SK-MEL-5 (cell line): Measurements from ENCODE around the gene PZP. TPM values are rescaled to one million over a fixed set of nuclear protein-coding genes. Genes with fewer than 3 reads are reported as not detected.
"Not testable (repeated sequence)": the region's sequence is repeated elsewhere in the genome, so short reads cannot be mapped to it uniquely, and the experiment has no call there.

Experiments used
- DNase-seq: peaks from one replicate; pipeline ENCODE4 v3.0.0-alpha.2; 2016; ENCODE audit warnings: low read depth, low spot score
- in situ Hi-C: cut with HindIII; loops from 2 replicates; pipeline ENCODE4 v1.10.0; 2016; ENCODE audit warnings: low sequenced_read_pairs, high pct_unique_total_duplicates, low pct_unique_long_range_greater_than_20kb
- polyA plus RNA-seq, 2 experiments: library from polyadenylated mRNA; depleted of rRNA; stranded (reverse); fragments of >200 nt; gene quantifications; 2 replicates each; pipeline ENCODE4 v1.2.3, GENCODE V29; 2015
- total RNA-seq: library from RNA; depleted of rRNA; stranded (reverse); fragments of >200 nt; shearing (Covaris generic); gene quantifications from 2 replicates; pipeline ENCODE4 v1.2.3, GENCODE V29; 2014; rRNA removed

PZP gene
- 0.59 TPM in 1 of 2 replicates, not detected in the other for total RNA-seq
- polyA plus RNA-seq (2015; cell fraction: cytosol; rRNA removed): not detected in 2 replicates
- polyA plus RNA-seq (2015; cell fraction: nucleus; rRNA removed): not detected in 2 replicates

DNA sequence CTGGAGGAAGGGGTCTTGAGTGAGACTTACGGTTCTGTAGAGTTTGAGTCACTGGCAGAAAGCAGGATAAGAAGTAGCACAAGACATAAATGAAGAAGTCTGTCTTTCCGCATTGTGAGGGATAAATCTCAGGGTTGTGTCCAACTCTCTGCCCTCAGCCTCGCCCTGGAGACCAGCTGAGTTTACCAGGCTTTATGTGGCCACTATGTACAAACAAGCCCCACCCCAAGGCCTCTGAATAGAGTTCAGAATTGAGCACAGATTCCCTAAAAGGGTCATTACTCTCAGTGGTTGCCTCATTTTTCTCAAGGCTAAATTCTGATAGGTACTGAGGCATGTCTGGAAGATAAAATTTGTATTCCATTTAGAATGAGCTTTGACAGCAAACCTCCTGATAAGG, at the start of gene PZP:
TSS of gene PZP (minus strand) at position 167 of the 400 bp plus-strand sequence. CDS start at position 113, 54 bp downstream.
- DNase-seq: no peak
- in situ Hi-C loops: no loop called here

GRCh38 chr12:9256758-9257405, 48.7 kb upstream of the PZP start:
- peak; percentile 52 for DNase-seq
- in situ Hi-C loops: no loop called here

GRCh38 chr12:9256341-9256740, 48.1 kb upstream of the PZP start:
- DNase-seq: no peak
- in situ Hi-C loops: no loop called here

- DNase-seq: no peak
- in situ Hi-C loops: no loop called here
These were observed 47.6 kb upstream of the PZP start for GRCh38 chr12:9255837-9256236.

GRCh38 chr12:9253464-9253863, 45.3 kb upstream of the PZP start:
- in situ Hi-C loops: no loop called here
- no peak for DNase-seq

DNA sequence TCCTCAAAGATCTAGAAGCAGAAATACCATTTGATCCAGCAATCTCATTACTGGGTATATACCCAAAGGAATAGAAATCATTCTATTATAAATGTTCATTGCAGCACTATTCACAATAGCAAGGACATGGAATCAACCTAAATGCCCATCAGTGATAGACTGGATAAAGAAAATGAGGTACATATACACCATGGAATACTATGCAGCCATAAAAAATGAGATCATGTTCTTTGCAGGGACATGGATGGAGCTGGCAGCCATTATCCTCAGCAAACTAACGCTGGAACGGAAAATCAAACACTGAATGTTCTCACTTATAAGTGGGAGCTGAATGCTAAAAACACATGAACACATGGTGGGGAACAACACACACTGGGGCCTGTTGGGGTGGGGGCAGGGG, 44.6 kb upstream of the PZP start:
- DNase-seq, in situ Hi-C loops: not testable (repeated sequence)

DNA sequence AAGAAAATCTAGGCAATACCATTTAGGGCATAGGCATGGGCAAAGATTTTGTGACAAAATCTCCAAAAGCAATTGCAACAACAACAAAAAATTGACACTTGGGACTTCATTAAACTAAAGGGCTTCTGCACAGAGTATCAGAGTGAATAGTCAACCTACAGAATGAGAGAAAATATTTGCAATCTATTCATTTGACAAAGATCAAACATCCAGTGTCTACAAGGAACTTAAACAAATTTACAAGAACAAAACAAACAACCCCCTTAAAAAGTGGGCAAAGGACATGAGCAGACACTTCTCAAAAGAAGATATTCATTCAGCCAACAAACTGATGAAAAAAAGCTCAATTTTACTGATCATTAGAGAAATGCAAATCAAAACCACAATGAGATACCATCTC, 44.1 kb upstream of the PZP start:
- DNase-seq: no peak
- in situ Hi-C loops: no loop called here

- in situ Hi-C loops: no loop called here
- no peak for DNase-seq
These were observed 40.2 kb upstream of the PZP start for GRCh38 chr12:9248435-9248834.

GRCh38 chr12:9244894-9245293, 36.7 kb upstream of the PZP start:
- DNase-seq: peak; percentile 61
- in situ Hi-C loops: no loop called here

DNA sequence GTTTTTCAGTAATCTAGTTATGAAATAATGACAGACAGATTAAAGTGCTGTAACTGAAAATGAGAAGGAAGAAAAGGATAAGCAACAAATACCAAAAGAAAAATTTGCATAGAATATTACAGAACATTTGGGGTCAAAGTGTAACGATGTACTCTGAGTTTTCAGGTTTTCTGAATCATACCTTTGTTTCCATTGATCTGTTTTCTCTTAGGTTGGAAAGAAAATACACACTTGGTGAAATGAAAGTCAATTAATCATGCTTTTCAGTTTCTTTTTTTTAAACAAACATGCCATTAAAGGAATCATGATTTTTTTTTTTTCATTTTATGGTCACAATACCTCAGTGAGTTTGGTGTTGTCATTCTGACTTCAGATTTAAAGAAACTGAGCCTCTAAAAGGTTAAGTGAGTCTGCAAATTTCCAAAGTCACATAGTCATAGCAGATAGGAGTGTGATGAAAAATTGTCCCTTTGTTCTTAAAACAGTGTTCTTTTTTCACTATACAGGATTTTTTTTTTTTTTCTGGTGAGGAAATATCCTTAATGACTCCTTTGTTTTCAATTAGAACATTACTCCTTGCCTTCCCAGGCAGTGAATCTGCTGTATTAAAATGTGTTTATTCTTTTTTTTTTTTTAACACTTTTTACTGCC, 35.9 kb upstream of the PZP start:
- peak; percentile 96 for DNase-seq
- in situ Hi-C loops: no loop called here

GRCh38 chr12:9241301-9241700, 33.1 kb upstream of the PZP start:
- DNase-seq: no peak
- in situ Hi-C loops: no loop called here

GRCh38 chr12:9240776-9241175, 32.6 kb upstream of the PZP start:
- no peak for DNase-seq
- in situ Hi-C loops: no loop called here

- in situ Hi-C loops, DNase-seq: not testable (repeated sequence)
These were observed 31.9 kb upstream of the PZP start for GRCh38 chr12:9240004-9240635.

DNA sequence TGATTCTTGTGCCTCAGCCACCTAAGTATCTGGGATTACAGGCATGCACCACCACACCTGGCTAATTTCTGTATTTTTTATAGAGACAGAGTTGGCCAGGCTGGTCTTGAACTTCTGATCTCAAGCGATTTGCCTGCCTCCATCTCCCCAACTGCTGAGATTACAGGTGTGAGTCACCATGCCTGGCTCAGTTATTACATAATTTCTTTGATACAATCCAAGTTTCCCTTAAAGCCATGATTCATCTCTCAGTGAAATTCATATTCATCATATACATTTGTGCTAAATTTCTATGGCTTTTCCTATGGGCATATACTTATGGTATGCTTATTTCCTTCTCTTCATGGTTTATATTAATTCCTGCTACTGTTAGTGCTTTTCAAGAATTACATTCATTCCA, 29.1 kb upstream of the PZP start:
- in situ Hi-C loops: no loop called here
- no peak for DNase-seq

GRCh38 chr12:9235519-9235918, 27.3 kb upstream of the PZP start:
- in situ Hi-C loops: no loop called here

GRCh38 chr12:9227950-9228349, 19.8 kb upstream of the PZP start:
- DNase-seq: peak; percentile 43
- in situ Hi-C loops: no loop called here

More at GRCh38 chr12:9235519-9235918, 27.3 kb upstream of the PZP start:
- DNase-seq: no peak

DNA sequence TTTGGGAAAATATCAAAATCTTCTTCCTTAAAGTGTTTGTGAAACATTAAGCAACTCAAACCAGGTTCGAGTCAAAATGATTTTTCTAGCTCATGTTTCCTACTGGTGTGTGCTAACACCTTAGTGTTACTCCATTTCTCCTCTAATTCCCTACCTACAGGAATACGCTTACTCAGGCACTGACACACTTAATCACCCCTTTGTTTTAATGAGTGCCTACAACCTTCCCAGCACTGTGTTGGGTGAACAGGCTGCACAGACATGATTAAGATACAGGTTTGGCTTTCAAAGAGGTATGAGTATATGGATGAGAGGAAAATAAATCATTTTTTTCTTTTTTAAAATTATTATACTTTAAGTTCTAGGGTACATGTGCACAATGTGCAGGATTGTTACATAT, 15.6 kb upstream of the PZP start:
- in situ Hi-C loops: no loop called here
- DNase-seq: no peak

DNA sequence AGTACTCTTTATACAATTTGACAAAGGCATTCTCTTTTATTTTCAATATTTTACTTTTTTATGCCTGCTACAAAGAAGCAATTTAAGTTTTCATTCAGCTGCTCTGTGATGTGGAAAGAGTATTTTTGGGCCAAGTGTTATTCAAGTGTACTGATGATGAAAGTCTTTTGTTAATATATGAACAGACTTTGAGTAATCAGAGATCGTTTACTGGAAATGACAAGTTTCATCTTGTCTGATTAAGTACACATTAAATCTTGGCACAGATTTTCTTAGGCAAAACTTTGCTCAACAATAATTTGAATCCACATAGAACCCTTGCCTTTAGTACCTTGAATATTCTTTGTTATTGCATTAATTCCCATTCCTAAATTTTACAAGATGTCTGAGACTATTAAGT, 13.3 kb upstream of the PZP start:
- in situ Hi-C loops: no loop called here

GRCh38 chr12:9221011-9221410, 12.8 kb upstream of the PZP start:
- DNase-seq, in situ Hi-C loops: not testable (repeated sequence)

More for the DNA sequence above, 13.3 kb upstream of the PZP start:
- no peak for DNase-seq
